HepG2 (cell line): ENCODE data around the gene DNAJC24. TPM values are rescaled to one million over a fixed set of nuclear protein-coding genes. Genes with fewer than 3 reads are reported as not detected.

Experiments
- ATAC-seq: fragments of 200-7000 bp; cut with Tn5 transposase; 3 replicates; pipeline ENCODE4 v1.9.1; 2020; ENCODE audit warnings: mild to moderate bottlenecking, moderate library complexity
- BruUV-seq: library from RNA; stranded (reverse); fragments of 400-500 nt; replicated peaks from 2 replicates; lab custom pipeline; 2021; lab: Mats Ljungman, UMichigan
- CTCF ChIA-PET: fragments of 300-600 bp; formaldehyde crosslinking; extraction: SDS; loops from one replicate; lab custom pipeline; 2021; ENCODE audit warnings: low total read pairs, inconsistent platforms, low intra/inter-chr PET ratio; lab: Yijun Ruan, JAX
- POLR2A ChIA-PET: fragments of 350-600 bp; sonication (Branson Sonifier 250); formaldehyde crosslinking; loops from one replicate; lab custom pipeline; 2020; ENCODE audit warnings: antibody characterized with exemption, inconsistent platforms; lab: Yijun Ruan, JAX
- DNase-seq: peaks from one replicate; pipeline ENCODE4 v3.0.0-alpha.2; 2015; ENCODE audit warnings: low spot score
- FAIRE-seq: peaks from 3 replicates; lab custom pipeline; 2011; peaks lifted over from hg19 to GRCh38; lab: Jason Lieb, UNC
- H2AFZ ChIP-seq: one replicate; pipeline ENCODE4 v1.6.1; 2011; ENCODE audit warnings: low read length, inconsistent platforms
- H3K27ac ChIP-seq: fragments of 300-600 bp; 3 replicates; pipeline ENCODE4 v1.8.0; 2011; ENCODE audit warnings: mixed run types, mild to moderate bottlenecking, mixed read lengths, low read length, inconsistent platforms; ENCODE audit not compliant: insufficient read depth; ENCODE audit errors: extremely low read length
- H3K27me3 ChIP-seq, 2 experiments: fragments of 200-600 bp in 1 of 2; 2 replicates in 1 of 2; 3 replicates in 1 of 2; pipeline versions ENCODE4 v1.6.0 to v1.8.0; 2011; ENCODE audit warnings: low read length in 2 of 2, mild to moderate bottlenecking in 2 of 2, moderate library complexity in 2 of 2, inconsistent platforms in 1 of 2; ENCODE audit not compliant: insufficient read depth in 2 of 2, control insufficient read depth in 1 of 2
- H3K36me3 ChIP-seq, 2 experiments: fragments of 200-600 bp in 1 of 2; replicated peaks in 1 of 2; 2 replicates in 1 of 2; 3 replicates in 1 of 2; pipeline versions ENCODE4 v1.5.1 to v1.8.0; 2011; ENCODE audit warnings: low read length in 2 of 2, inconsistent platforms in 1 of 2; ENCODE audit not compliant: insufficient read depth in 2 of 2, control insufficient read depth in 1 of 2
- H3K4me1 ChIP-seq: 2 replicates; pipeline ENCODE4 v1.5.1; 2012; ENCODE audit warnings: low read length, inconsistent platforms; ENCODE audit not compliant: insufficient read depth
- H3K4me2 ChIP-seq: 2 replicates; pipeline ENCODE4 v1.6.0; 2011; ENCODE audit warnings: low read depth, low read length, inconsistent platforms
- H3K4me3 ChIP-seq, 3 experiments: fragments of 200-600 bp in 1 of 3; sonication (generic), shearing (Covaris generic) in 1 of 3; replicated peaks in 1 of 3; 2 replicates each; pipeline ENCODE4 v1.5.1; 2011 to 2016; ENCODE audit warnings: low read length in 3 of 3, inconsistent platforms in 2 of 3, low read depth in 2 of 3, mild to moderate bottlenecking in 2 of 3, control low read depth in 1 of 3, mixed read lengths in 1 of 3; ENCODE audit not compliant: insufficient read depth in 1 of 3
- H3K79me2 ChIP-seq: one replicate; pipeline ENCODE4 v1.6.1; 2011; ENCODE audit warnings: low read length, inconsistent platforms; ENCODE audit not compliant: insufficient read depth
- H3K9ac ChIP-seq: 2 replicates; pipeline ENCODE4 v1.6.0; 2011; ENCODE audit warnings: mild to moderate bottlenecking, low read depth, low read length, inconsistent platforms; ENCODE audit not compliant: insufficient read depth
- H3K9me3 ChIP-seq: 2 replicates; pipeline ENCODE4 v1.5.1; 2012; ENCODE audit warnings: mild to moderate bottlenecking, low read length
- H4K20me1 ChIP-seq: 2 replicates; pipeline ENCODE4 v1.6.0; 2011; ENCODE audit warnings: inconsistent platforms, mild to moderate bottlenecking, low read length, moderate library complexity; ENCODE audit not compliant: insufficient read depth
- ADNP ChIP-seq: sonication (generic); formaldehyde crosslinking; IDR thresholded peaks from 2 replicates; pipeline ENCODE4 v1.4.0; 2020; ENCODE audit warnings: missing genetic modification reagents
- FOXJ3 ChIP-seq: sonication (generic); formaldehyde crosslinking; IDR thresholded peaks from 2 replicates; pipeline ENCODE4 v1.4.0; 2020; ENCODE audit warnings: missing genetic modification reagents, mild to moderate bottlenecking, borderline replicate concordance
- HCFC1 ChIP-seq: fragments of 150-350 bp; IDR thresholded peaks from 2 replicates; pipeline ENCODE4 v1.6.1; 2014; ENCODE audit warnings: low read depth, low read length
- HOXA3 ChIP-seq: sonication (generic); formaldehyde crosslinking; IDR thresholded peaks from 2 replicates; pipeline ENCODE4 v1.5.0; 2020; ENCODE audit warnings: missing genetic modification reagents
- KDM5A ChIP-seq: fragments of 200-600 bp; sonication (generic); IDR thresholded peaks from 2 replicates; pipeline ENCODE4 v1.7.0; 2018; ENCODE audit warnings: antibody characterized with exemption, mild to moderate bottlenecking, low read length, borderline replicate concordance
- MYC ChIP-seq: sonication (generic); formaldehyde crosslinking; IDR thresholded peaks from 2 replicates; pipeline ENCODE4 v1.9.0; 2021; ENCODE audit warnings: missing genetic modification reagents, borderline replicate concordance
- PRDM15 ChIP-seq: sonication (generic); formaldehyde crosslinking; IDR thresholded peaks from 2 replicates; pipeline ENCODE4 v1.4.0; 2020; ENCODE audit warnings: missing genetic modification reagents
- RFX5 ChIP-seq: IDR thresholded peaks from 2 replicates; pipeline ENCODE4 v1.6.1; 2011; ENCODE audit warnings: low read depth, low read length, improper control_type of control experiment
- SMAD1 ChIP-seq: sonication (generic); formaldehyde crosslinking; IDR thresholded peaks from 2 replicates; pipeline ENCODE4 v1.4.0; 2020; ENCODE audit warnings: missing genetic modification reagents, low read depth, mild to moderate bottlenecking, borderline replicate concordance
- SMAD9 ChIP-seq: sonication (generic); formaldehyde crosslinking; IDR thresholded peaks from 2 replicates; pipeline ENCODE4 v1.5.1; 2020; ENCODE audit warnings: mild to moderate bottlenecking, missing genetic modification reagents
- SNAPC5 ChIP-seq: sonication (generic); formaldehyde crosslinking; IDR thresholded peaks from 2 replicates; pipeline ENCODE4 v1.8.1; 2023; ENCODE audit warnings: mild to moderate bottlenecking, missing genetic modification reagents, borderline replicate concordance
- STAT6 ChIP-seq: sonication (generic); formaldehyde crosslinking; IDR thresholded peaks from 2 replicates; pipeline ENCODE4 v1.4.0; 2020; ENCODE audit warnings: missing genetic modification reagents, mild to moderate bottlenecking, borderline replicate concordance
- ZBTB43 ChIP-seq: sonication (generic); formaldehyde crosslinking; conservative IDR thresholded peaks from 2 replicates; pipeline ENCODE4 v1.4.0; 2020; ENCODE audit warnings: missing genetic modification reagents
- ZKSCAN8 ChIP-seq: IDR thresholded peaks from 2 replicates; pipeline ENCODE4 v1.6.1; 2016; ENCODE audit warnings: borderline replicate concordance, missing genetic modification reagents, missing compliant biosample characterization
- ZNF30 ChIP-seq: sonication (generic); formaldehyde crosslinking; IDR thresholded peaks from 2 replicates; pipeline ENCODE4 v1.5.0; 2020; ENCODE audit warnings: mild to moderate bottlenecking, missing genetic modification reagents
- ZNF598 ChIP-seq: sonication (generic); formaldehyde crosslinking; IDR thresholded peaks from 2 replicates; pipeline ENCODE4 v1.5.1; 2020; ENCODE audit warnings: mild to moderate bottlenecking, missing genetic modification reagents, borderline replicate concordance
- ZNF713 ChIP-seq: sonication (generic); formaldehyde crosslinking; IDR thresholded peaks from 2 replicates; pipeline ENCODE4 v1.4.0; 2020; ENCODE audit warnings: mild to moderate bottlenecking, missing genetic modification reagents
- in situ Hi-C: cut with HindIII; loops from 2 replicates; pipeline ENCODE4 v1.10.0; 2017; ENCODE audit warnings: low pct_unique_long_range_greater_than_20kb; ENCODE audit not compliant: extremely low pct_ligation_motif_present
- intact Hi-C: fragments of 100-400 bp; cut with micrococcal nuclease; formaldehyde crosslinking; loops from one replicate; pipeline ENCODE4 v1.10.0; 2022; ENCODE audit not compliant: unreplicated experiment
- polyA plus RNA-seq, 8 experiments: library from polyadenylated mRNA; depleted of rRNA in 3 of 8; stranded (reverse) in 7 of 8; unstranded in 1 of 8; fragments of >200 nt; fragmentation: Illumina TruSeq in 4 of 8; extraction: Trizol in 4 of 8; gene quantifications; 2 replicates each; pipeline versions ENCODE4 v1.2.1 to v1.2.3, GENCODE V29; 2011 to 2016; ENCODE audit warnings: low read depth in 4 of 8, missing spikeins in 1 of 8, mixed read lengths in 1 of 8; ENCODE audit not compliant: insufficient read depth in 1 of 8
- total RNA-seq, 5 experiments: library from RNA; depleted of rRNA; stranded (reverse); fragments of >200 nt; fragmentation: Illumina TruSeq; extraction: Trizol; gene quantifications; 2 replicates each; pipeline ENCODE4 v1.2.3, GENCODE V29; 2016; ENCODE audit warnings: low read depth in 1 of 5

DNAJC24 gene
- total and polyA plus RNA-seq, 2 of the 13 experiments (the other 11 are each of a cell fraction or from before 2014, with no cell fraction given) = 10.5 to 13.7 TPM

- TF ChIP-seq STAT6 (CRISPR knock-in tag) (no peak), ZBTB43 (no peak), FOXJ3 (CRISPR knock-in tag) (no peak)
- TF ChIP-seq, all 625 proteins: peak for 0
Measured at GRCh38 chr11:31464436-31464835, 94.8 kb downstream of the DNAJC24 start (continued).

- ATAC-seq (no peak), FAIRE-seq (no peak), DNase-seq (no peak)
- in situ Hi-C loops (no loop called here), intact Hi-C loops (no loop called here)
- POLR2A ChIA-PET = no interaction called here
- no peak overlapping the region for H3K9ac ChIP-seq
- CTCF ChIA-PET = no interaction called here
- H3K4me3 ChIP-seq = no peak overlapping the region
- no peaks in the 10 kb centered on the region for H3K4me1 ChIP-seq
- H4K20me1 ChIP-seq = no peaks in the 10 kb centered on the region
- H3K27ac ChIP-seq = no peak overlapping the region
- BruUV-seq = no TSS peak
- no peaks in the 10 kb centered on the region for H3K36me3 ChIP-seq
- H3K4me2 ChIP-seq = no peak overlapping the region
- no peaks in the 10 kb centered on the region for H3K9me3 ChIP-seq
- no peak overlapping the region for H2AFZ ChIP-seq
- H3K27me3 ChIP-seq = no peaks in the 10 kb centered on the region; a peak in 1 of 5 replicates
- peaks cover 5% of the 10 kb centered on the region for H3K79me2 ChIP-seq
- TF ChIP-seq RFX5 (no peak), ADNP (CRISPR knock-in tag) (no peak), SNAPC5 (CRISPR knock-in tag) (no peak), ZNF30 (no peak), ZNF598 (CRISPR knock-in tag) (no peak), KDM5A (no peak), MYC (no peak), SMAD9 (CRISPR knock-in tag) (no peak), SMAD1 (CRISPR knock-in tag) (no peak), HOXA3 (CRISPR knock-in tag) (no peak), ZKSCAN8 (CRISPR knock-in tag) (no peak), PRDM15 (CRISPR knock-in tag) (no peak), HCFC1 (no peak), ZNF713 (CRISPR knock-in tag) (no peak)
Measured at GRCh38 chr11:31474083-31474482, 104.4 kb downstream of the DNAJC24 start.
